ENCODE results near the gene SDK1. TPM values are rescaled to one million over a fixed set of nuclear protein-coding genes. Genes with fewer than 3 reads are reported as not detected.

SDK1 gene
- total and polyA plus RNA-seq, 4 donors, result 0.12 to 0.47 (median 0.36) TPM

DNA sequence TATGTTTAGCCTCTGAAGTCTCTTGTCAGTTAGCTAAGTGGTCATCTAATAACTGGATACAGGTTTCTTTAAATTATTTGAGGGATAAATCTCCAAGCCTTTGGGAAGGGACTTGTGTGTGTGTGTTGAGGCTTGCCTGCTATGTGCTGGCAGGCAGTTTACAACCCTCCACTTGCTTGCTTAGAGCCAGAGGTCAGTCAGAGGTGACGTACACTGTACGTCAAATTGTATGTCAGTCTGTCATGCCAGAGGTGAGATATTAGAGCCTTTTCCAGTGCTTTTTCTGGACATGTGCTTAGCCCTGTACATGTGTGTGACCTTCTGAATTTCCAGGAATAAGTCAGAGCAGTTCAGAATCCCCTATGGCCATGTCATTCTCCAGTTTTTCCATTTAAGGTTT is 438.9 kb downstream of the SDK1 start:
- TF ChIP-seq RXRA (IDR thresholded peaks at IDR 0.05) (no peak), CTCF (IDR thresholded peaks at IDR 0.05; ENCODE audit: low read depth, low read length, missing input control) (no peak), RAD21 (IDR thresholded peaks at IDR 0.05) (no peak), YY1 (IDR thresholded peaks at IDR 0.05) (no peak), GABPA (IDR thresholded peaks at IDR 0.05 in 1 of 2, conservative IDR thresholded peaks at IDR 0.05 in 1 of 2) (no peak), FOXA2 (IDR thresholded peaks at IDR 0.05) (no peak), TAF1 (conservative IDR thresholded peaks at IDR 0.05) (no peak), EGR1 (IDR thresholded peaks at IDR 0.05; ENCODE audit: low read depth in 2 of 2) (no peak), REST (IDR thresholded peaks at IDR 0.05) (no peak), ZBTB33 (IDR thresholded peaks at IDR 0.05) (no peak), HNF4G (IDR thresholded peaks at IDR 0.05) (no peak), FOXA1 (IDR thresholded peaks at IDR 0.05) (no peak), JUND (IDR thresholded peaks at IDR 0.05) (no peak), HNF4A (conservative IDR thresholded peaks at IDR 0.05) (no peak), NR2F2 (IDR thresholded peaks at IDR 0.05) (no peak), SP1 (IDR thresholded peaks at IDR 0.05) (no peak)
- TF ChIP-seq, protein P1, sequence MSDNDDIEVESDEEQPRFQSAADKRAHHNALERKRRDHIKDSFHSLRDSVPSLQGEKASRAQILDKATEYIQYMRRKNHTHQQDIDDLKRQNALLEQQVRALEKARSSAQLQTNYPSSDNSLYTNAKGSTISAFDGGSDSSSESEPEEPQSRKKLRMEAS (IDR thresholded peaks at IDR 0.05), result no peak
- TF ChIP-seq, protein P2, sequence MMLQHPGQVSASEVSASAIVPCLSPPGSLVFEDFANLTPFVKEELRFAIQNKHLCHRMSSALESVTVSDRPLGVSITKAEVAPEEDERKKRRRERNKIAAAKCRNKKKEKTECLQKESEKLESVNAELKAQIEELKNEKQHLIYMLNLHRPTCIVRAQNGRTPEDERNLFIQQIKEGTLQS (IDR thresholded peaks at IDR 0.05), result no peak
- WGBS, result 95% methylated on average over 2 of the region's 2 CpGs

More for the DNA sequence above, 438.9 kb downstream of the SDK1 start:
- peaks cover 0 to 4% (median 0%) of the 10 kb centered on the region in 4 donors for H3K27me3 ChIP-seq (ENCODE audit: control insufficient read depth in 4 of 4, insufficient read depth in 4 of 4, low read length in 3 of 4)
- H3K36me3 ChIP-seq (ENCODE audit: control insufficient read depth in 4 of 4, insufficient read depth in 3 of 4, low read depth in 1 of 4, low read length in 3 of 4), result no peaks in the 10 kb centered on the region
- H3K9me3 ChIP-seq (ENCODE audit: control insufficient read depth in 4 of 4, low read length in 3 of 4), result peaks cover 0 to 10% (median 5%) of the 10 kb centered on the region in 4 donors
- no peak overlapping the region for H3K27ac ChIP-seq (ENCODE audit: low read depth in 1 of 2, low read length in 2 of 2)
- DNase-seq (ENCODE audit: low spot score), result no peak
- H3K9ac ChIP-seq (ENCODE audit: low read depth in 1 of 2, low read length in 2 of 2), result no peak overlapping the region
- no peaks in the 10 kb centered on the region for H3K4me1 ChIP-seq (ENCODE audit: control insufficient read depth in 4 of 4, insufficient read depth in 4 of 4, low read length in 3 of 4)
- H3K4me3 ChIP-seq (ENCODE audit: low read depth in 1 of 3, low read length in 3 of 3), result no peak overlapping the region

All from liver (tissue), 9 donors.